Stimulated activated CD8-positive, alpha-beta memory T cell treated with anti-CD3 and anti-CD28 coated beads, Interleukin-4, amount 100 ng/mL, for 24 hours (primary cell): ENCODE data around the gene AMHR2.
"Not testable (repeated sequence)": the region's sequence is repeated elsewhere in the genome, so short reads cannot be mapped to it uniquely, and the experiment has no call there.

Experiments used
- DNase-seq: peaks from one replicate; pipeline ENCODE4 v3.0.0-alpha.2; 2020; ENCODE audit warnings: low read depth

Gene AMHR2

GRCh38 chr12:53423597-53423996 lies at the start of gene AMHR2:
Gene AMHR2 (plus strand): TSS chr12:53423855. CDS start chr12:53423935, 80 bp downstream.
- DNase-seq = no peak

- not testable (repeated sequence) for DNase-seq
Measured at GRCh38 chr12:53374277-53374676, 49.4 kb upstream of the AMHR2 start.

GRCh38 chr12:53376747-53377146 lies 46.9 kb upstream of the AMHR2 start:
- DNase-seq = no peak

- DNase-seq = no peak
Measured at GRCh38 chr12:53378222-53378621, 45.4 kb upstream of the AMHR2 start.

GRCh38 chr12:53378724-53379388 lies 44.8 kb upstream of the AMHR2 start:
- no peak for DNase-seq

GRCh38 chr12:53379389-53380103 lies 44.1 kb upstream of the AMHR2 start:
- DNase-seq = peak; percentile 84

- peak; percentile 96 for DNase-seq
Measured at GRCh38 chr12:53380104-53380793, 43.4 kb upstream of the AMHR2 start, which contains the start of gene SP1. Gene SP1 (plus strand): TSS chr12:53380176. CDS start chr12:53380292, 116 bp downstream.

GRCh38 chr12:53380794-53381730 lies 42.6 kb upstream of the AMHR2 start:
- no peak for DNase-seq

- DNase-seq = no peak
Measured at GRCh38 chr12:53381731-53382630, 41.7 kb upstream of the AMHR2 start.

GRCh38 chr12:53383258-53383657 lies 40.4 kb upstream of the AMHR2 start:
- DNase-seq = no peak

- not testable (repeated sequence) for DNase-seq
Measured at GRCh38 chr12:53386381-53386780, 37.3 kb upstream of the AMHR2 start.

GRCh38 chr12:53388932-53389331 lies 34.7 kb upstream of the AMHR2 start:
- DNase-seq = no peak

GRCh38 chr12:53389702-53390101 lies 34.0 kb upstream of the AMHR2 start:
- DNase-seq = no peak

- no peak for DNase-seq
Measured at GRCh38 chr12:53391724-53392123, 31.9 kb upstream of the AMHR2 start.

- no peak for DNase-seq
Measured at GRCh38 chr12:53399896-53400295, 23.8 kb upstream of the AMHR2 start.

GRCh38 chr12:53402351-53402750 lies 21.3 kb upstream of the AMHR2 start:
- DNase-seq = not testable (repeated sequence)

GRCh38 chr12:53402871-53403270 lies 20.8 kb upstream of the AMHR2 start:
- DNase-seq = no peak

- no peak for DNase-seq
Measured at GRCh38 chr12:53410951-53411350, 12.7 kb upstream of the AMHR2 start.

- no peak for DNase-seq
Measured at GRCh38 chr12:53413485-53414204, 10.0 kb upstream of the AMHR2 start.
